Panc1 (cell line): ENCODE measurements around the gene THSD7B. TPM values are rescaled to one million over a fixed set of nuclear protein-coding genes. Genes with fewer than 3 reads are reported as not detected.

Experiments
- ATAC-seq: fragments of 200-7000 bp; cut with Tn5 transposase; 2 replicates; pipeline ENCODE4 v1.9.1; 2020; ENCODE audit warnings: mild to moderate bottlenecking, moderate library complexity
- BruUV-seq: library from RNA; stranded (reverse); fragments of 400-500 nt; replicated peaks from 2 replicates; lab custom pipeline; 2021; lab: Mats Ljungman, UMichigan
- CTCF ChIA-PET: fragments of 300-600 bp; sonication (Branson Sonifier 250); formaldehyde crosslinking; loops from one replicate; lab custom pipeline; 2022; ENCODE audit warnings: antibody characterized with exemption; lab: Charles Lee
- POLR2A ChIA-PET: fragments of 300-600 bp; sonication (Branson Sonifier 250); formaldehyde crosslinking; loops from one replicate; lab custom pipeline; 2022; ENCODE audit warnings: antibody characterized with exemption; lab: Charles Lee
- DNase-seq: peaks from one replicate; pipeline ENCODE4 v3.0.0-alpha.2; 2010; ENCODE audit warnings: low read depth, low spot score
- H3K27ac ChIP-seq: 2 replicates; pipeline ENCODE4 v1.5.1; 2011; ENCODE audit warnings: mild to moderate bottlenecking, low read length, inconsistent platforms
- H3K27me3 ChIP-seq: fragments of 200-500 bp; sonication (Bioruptor generic); 2 replicates; pipeline ENCODE4 v1.6.0; 2014; ENCODE audit warnings: low read length, inconsistent platforms; ENCODE audit not compliant: control insufficient read depth, insufficient read depth
- H3K36me3 ChIP-seq: fragments of 200-500 bp; sonication (Bioruptor generic); 2 replicates; pipeline ENCODE4 v1.5.1; 2014; ENCODE audit warnings: inconsistent platforms, mild to moderate bottlenecking, low read length, moderate library complexity; ENCODE audit not compliant: control insufficient read depth, insufficient read depth
- H3K4me1 ChIP-seq: 2 replicates; pipeline ENCODE4 v1.5.1; 2011; ENCODE audit warnings: inconsistent platforms, mild to moderate bottlenecking, low read length, moderate library complexity; ENCODE audit not compliant: control insufficient read depth, insufficient read depth
- H3K4me3 ChIP-seq, 2 experiments: 2 replicates each; pipeline ENCODE4 v1.5.1; 2011 to 2012; ENCODE audit warnings: low read depth in 2 of 2, low read length in 2 of 2, mild to moderate bottlenecking in 2 of 2, inconsistent platforms in 1 of 2, moderate library complexity in 1 of 2
- H3K9me3 ChIP-seq: fragments of 200-500 bp; sonication (Bioruptor generic); 2 replicates; pipeline ENCODE4 v1.5.1; 2014; ENCODE audit warnings: low read depth, mild to moderate bottlenecking, inconsistent platforms, low read length, moderate library complexity; ENCODE audit not compliant: control insufficient read depth, insufficient read depth
- POLR2AphosphoS5 ChIP-seq: IDR thresholded peaks from 2 replicates; pipeline ENCODE4 v1.6.1; 2012; ENCODE audit warnings: mild to moderate bottlenecking, low read depth, low read length, moderate library complexity
- SIN3A ChIP-seq: IDR thresholded peaks from 2 replicates; pipeline ENCODE4 v1.6.1; 2012; ENCODE audit warnings: low read depth, mild to moderate bottlenecking, low read length, moderate library complexity, borderline replicate concordance; ENCODE audit not compliant: insufficient read depth
- TCF7L2 ChIP-seq: IDR thresholded peaks from 2 replicates; pipeline ENCODE4 v1.6.1; 2011; ENCODE audit warnings: mild to moderate bottlenecking, low read depth, low read length, inconsistent platforms
- in situ Hi-C: cut with HindIII; loops from 2 replicates; pipeline ENCODE4 v1.10.0; 2016; ENCODE audit warnings: low sequenced_read_pairs, low pct_unique_long_range_greater_than_20kb
- intact Hi-C: fragments of 100-400 bp; cut with micrococcal nuclease; formaldehyde crosslinking; loops from one replicate; pipeline ENCODE4 v1.10.0; 2022; ENCODE audit not compliant: unreplicated experiment
- total RNA-seq: library from RNA; stranded (reverse); gene quantifications from one replicate; pipeline ENCODE4 v1.2.1, GENCODE V29; 2021; ENCODE audit not compliant: unreplicated experiment
- TF ChIP-seq, protein P1 (sequence below), 2 experiments: IDR thresholded peaks; 2 replicates each; pipeline ENCODE4 v1.6.1; 2011 to 2012; ENCODE audit warnings: low read depth in 2 of 2, control low read depth in 1 of 2, low read length in 1 of 2, mild to moderate bottlenecking in 1 of 2, moderate library complexity in 1 of 2; ENCODE audit not compliant: insufficient read depth in 1 of 2
- TF ChIP-seq, protein P2 (sequence below): fragments of 450-650 bp; IDR thresholded peaks from 2 replicates; pipeline ENCODE4 v1.5.1; 2017; ENCODE audit warnings: mild to moderate bottlenecking

THSD7B gene
- total RNA-seq, 1 experiment from 2014 or later = not detected

DNA sequence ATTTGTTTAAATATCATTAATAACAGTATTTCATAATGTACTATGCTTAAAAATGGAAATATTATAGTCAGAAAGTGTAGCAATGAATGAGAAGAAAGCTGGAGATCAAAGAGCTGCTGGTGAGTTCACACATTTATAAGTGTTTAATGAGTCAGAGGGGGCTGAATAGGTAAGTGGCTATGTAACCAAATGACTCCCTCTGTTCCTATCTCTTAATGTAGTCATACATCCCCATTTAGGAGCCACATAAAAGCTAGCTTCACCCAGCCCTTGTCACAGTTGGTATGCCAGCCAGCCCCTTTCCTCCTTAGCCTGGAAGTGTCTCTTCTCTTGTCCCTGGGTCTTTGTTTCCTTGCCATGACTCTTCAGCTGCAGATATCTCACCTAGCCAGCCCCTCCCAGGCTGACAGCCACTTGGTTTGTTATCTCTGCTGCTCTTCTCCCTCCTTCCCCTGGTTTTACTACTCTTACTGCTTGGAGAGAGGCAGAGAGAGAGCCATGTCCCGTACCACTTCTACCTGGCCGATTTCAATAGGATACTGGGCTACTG is 760.4 kb downstream of the THSD7B start:
- no peaks in the 10 kb centered on the region for H3K27me3 ChIP-seq
- no peak overlapping the region for H3K4me3 ChIP-seq
- ATAC-seq = no peak
- H3K9me3 ChIP-seq = no peaks in the 10 kb centered on the region
- intact Hi-C loops (no loop called here), in situ Hi-C loops (no loop called here)
- TF ChIP-seq SIN3A (no peak), POLR2AphosphoS5 (no peak), TCF7L2 (no peak)
- TF ChIP-seq, protein P1, sequence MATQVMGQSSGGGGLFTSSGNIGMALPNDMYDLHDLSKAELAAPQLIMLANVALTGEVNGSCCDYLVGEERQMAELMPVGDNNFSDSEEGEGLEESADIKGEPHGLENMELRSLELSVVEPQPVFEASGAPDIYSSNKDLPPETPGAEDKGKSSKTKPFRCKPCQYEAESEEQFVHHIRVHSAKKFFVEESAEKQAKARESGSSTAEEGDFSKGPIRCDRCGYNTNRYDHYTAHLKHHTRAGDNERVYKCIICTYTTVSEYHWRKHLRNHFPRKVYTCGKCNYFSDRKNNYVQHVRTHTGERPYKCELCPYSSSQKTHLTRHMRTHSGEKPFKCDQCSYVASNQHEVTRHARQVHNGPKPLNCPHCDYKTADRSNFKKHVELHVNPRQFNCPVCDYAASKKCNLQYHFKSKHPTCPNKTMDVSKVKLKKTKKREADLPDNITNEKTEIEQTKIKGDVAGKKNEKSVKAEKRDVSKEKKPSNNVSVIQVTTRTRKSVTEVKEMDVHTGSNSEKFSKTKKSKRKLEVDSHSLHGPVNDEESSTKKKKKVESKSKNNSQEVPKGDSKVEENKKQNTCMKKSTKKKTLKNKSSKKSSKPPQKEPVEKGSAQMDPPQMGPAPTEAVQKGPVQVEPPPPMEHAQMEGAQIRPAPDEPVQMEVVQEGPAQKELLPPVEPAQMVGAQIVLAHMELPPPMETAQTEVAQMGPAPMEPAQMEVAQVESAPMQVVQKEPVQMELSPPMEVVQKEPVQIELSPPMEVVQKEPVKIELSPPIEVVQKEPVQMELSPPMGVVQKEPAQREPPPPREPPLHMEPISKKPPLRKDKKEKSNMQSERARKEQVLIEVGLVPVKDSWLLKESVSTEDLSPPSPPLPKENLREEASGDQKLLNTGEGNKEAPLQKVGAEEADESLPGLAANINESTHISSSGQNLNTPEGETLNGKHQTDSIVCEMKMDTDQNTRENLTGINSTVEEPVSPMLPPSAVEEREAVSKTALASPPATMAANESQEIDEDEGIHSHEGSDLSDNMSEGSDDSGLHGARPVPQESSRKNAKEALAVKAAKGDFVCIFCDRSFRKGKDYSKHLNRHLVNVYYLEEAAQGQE (IDR thresholded peaks at IDR 0.05; ENCODE audit: insufficient read depth in 1 of 2, low read depth in 2 of 2, low read length in 1 of 2) = no peak
- TF ChIP-seq, protein P2, sequence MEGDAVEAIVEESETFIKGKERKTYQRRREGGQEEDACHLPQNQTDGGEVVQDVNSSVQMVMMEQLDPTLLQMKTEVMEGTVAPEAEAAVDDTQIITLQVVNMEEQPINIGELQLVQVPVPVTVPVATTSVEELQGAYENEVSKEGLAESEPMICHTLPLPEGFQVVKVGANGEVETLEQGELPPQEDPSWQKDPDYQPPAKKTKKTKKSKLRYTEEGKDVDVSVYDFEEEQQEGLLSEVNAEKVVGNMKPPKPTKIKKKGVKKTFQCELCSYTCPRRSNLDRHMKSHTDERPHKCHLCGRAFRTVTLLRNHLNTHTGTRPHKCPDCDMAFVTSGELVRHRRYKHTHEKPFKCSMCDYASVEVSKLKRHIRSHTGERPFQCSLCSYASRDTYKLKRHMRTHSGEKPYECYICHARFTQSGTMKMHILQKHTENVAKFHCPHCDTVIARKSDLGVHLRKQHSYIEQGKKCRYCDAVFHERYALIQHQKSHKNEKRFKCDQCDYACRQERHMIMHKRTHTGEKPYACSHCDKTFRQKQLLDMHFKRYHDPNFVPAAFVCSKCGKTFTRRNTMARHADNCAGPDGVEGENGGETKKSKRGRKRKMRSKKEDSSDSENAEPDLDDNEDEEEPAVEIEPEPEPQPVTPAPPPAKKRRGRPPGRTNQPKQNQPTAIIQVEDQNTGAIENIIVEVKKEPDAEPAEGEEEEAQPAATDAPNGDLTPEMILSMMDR = no peak
- no TSS peak for BruUV-seq
- H3K36me3 ChIP-seq = no peaks in the 10 kb centered on the region
- DNase-seq = no peak
- ChIA-PET CTCF (no interaction called here), POLR2A (no interaction called here)
- H3K27ac ChIP-seq = no peak overlapping the region
- no peaks in the 10 kb centered on the region for H3K4me1 ChIP-seq

DNA sequence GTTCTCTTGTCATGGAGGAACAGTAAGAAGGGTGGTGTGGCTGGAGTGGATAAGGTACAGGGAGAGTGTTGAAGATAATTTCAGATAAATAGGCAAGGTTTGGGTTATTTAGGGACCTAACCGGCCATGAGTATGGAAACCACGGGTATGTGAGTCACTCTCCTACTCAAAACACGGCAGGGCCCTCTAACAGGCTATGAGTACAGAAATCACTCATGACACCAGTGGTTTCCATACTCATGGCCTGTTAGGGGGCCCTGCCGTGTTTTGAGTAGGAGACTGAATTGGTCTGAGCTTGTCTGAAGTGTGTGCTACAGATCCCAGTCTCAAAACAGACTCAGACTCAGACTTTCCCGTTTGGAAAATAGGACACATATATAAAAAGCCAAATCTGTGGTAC is 770.6 kb downstream of the THSD7B start:
- DNase-seq = no peak
- H3K27ac ChIP-seq = no peak overlapping the region
- TF ChIP-seq POLR2AphosphoS5 = no peak
- TF ChIP-seq, protein P1 (IDR thresholded peaks at IDR 0.05; ENCODE audit: insufficient read depth in 1 of 2, low read depth in 2 of 2, low read length in 1 of 2) = no peak
- no peak for TF ChIP-seq SIN3A
- TF ChIP-seq TCF7L2 = no peak
- TF ChIP-seq, protein P2 = no peak

More for the DNA sequence above, 770.6 kb downstream of the THSD7B start:
- Histone ChIP-seq H3K9me3 (no peaks in the 10 kb centered on the region), H3K4me3 (no peak overlapping the region), H3K27me3 (no peaks in the 10 kb centered on the region), H3K4me1 (no peaks in the 10 kb centered on the region), H3K36me3 (no peaks in the 10 kb centered on the region)
- in situ Hi-C loops = no loop called here
- ATAC-seq = no peak
- no TSS peak for BruUV-seq
- ChIA-PET POLR2A (no interaction called here), CTCF (no interaction called here)
- intact Hi-C loops = no loop called here
